Stimulated activated CD4-positive, alpha-beta T cell treated with anti-CD3 and anti-CD28 coated beads, Interleukin-4, amount 100 ng/mL, for 4 hours (primary cell): ENCODE data around the gene TBC1D22A.

Experiments used
- DNase-seq, 2 experiments: peaks; one replicate each; pipeline ENCODE4 v3.0.0-alpha.2; 2020

TBC1D22A gene

DNA sequence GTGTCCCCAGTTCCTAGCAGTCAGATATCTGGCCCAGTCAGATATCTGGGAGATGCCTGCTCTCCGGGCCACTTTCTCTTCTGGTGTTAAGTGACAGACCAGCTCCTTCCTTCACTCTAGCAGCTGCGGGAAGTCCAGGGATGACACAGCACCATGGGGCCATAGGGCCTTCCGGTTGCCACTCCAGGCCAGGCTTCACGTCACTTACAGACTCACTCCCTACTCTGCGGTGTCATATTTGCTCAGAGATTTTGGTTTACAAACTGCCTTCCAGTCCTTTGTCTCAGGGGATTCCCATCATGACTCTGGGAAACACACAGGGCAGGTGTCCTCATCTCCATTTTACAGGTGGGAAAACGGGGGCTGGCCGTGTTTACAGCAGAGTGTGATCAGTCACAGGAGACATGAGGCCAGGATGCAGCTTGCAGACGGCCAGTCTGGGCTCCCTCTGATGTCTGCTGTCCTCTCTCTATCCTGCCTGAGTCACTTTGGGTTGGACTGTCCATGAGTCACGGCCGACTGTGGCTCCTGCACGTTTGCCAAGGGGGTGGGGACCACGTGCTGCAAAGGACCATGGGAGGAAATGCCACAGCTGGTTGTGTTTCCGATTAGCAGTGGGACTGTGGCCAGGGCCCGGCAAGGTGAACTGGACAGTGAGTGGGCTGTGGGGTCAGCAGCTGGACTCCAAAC lies 8.2 kb upstream of the TBC1D22A start:
- no peak for DNase-seq

GRCh38 chr22:46754826-46755225 lies 7.6 kb upstream of the TBC1D22A start:
- DNase-seq, result no peak

- DNase-seq, result no peak
These were observed 6.9 kb upstream of the TBC1D22A start for GRCh38 chr22:46755525-46755924.

DNA sequence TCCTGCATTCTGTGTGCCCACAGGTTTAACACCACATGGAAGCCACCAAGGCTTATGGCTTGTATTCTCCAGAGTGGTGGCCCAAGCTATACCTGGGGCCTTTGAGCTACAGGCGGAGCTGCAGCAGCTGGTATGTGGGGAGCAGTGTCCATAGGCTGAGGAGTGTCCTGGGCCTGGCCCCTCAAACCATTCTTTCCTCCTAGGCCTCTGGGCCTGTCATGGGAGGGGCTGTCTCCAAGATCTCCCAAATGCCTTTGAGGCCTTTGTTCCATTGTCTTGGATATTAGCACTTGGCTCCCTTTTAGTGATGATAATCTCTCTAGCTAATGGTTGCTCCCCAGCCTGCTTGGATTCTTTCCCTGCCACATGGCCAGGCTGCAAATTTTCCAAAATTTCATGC lies 6.4 kb upstream of the TBC1D22A start:
- no peak for DNase-seq

DNA sequence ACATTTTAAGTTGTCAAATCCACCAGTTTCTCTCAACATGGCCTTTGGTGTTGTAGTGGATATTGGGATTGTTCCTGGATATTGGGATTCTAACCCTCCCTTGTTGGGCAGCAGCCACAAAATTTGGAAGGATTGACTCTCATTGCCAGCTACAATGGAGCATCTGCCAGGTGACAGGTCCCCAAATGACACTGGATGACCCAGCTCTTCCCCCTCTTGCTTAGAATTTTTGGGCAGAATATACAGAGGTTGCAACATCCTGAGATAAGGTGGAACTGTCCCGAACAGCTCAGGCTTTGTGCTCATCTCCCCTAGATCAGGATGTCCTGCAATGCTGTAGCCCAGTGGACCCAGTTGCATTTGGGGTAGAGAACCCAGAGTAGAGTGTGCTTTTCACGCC lies 5.3 kb upstream of the TBC1D22A start:
- no peak for DNase-seq

DNA sequence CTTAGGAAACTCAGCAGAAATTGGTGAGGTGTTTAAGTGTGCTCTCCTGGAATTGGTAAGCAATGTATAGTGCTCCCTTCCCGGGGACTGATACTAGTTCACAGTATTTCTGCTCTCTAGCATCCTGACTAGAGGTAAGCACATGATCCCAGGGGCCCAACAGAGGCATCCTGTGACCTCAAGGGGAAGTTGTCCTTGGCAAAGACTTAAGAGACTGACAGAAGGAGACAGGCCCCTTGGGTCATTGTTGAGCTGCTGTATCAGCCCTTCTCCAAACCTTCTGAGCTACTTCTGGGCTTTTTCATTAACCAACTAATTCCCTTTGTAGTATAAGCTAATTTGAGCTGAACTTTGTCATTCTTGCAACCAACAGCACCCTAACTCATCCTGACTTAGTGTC lies 4.3 kb upstream of the TBC1D22A start:
- DNase-seq, result no peak

DNA sequence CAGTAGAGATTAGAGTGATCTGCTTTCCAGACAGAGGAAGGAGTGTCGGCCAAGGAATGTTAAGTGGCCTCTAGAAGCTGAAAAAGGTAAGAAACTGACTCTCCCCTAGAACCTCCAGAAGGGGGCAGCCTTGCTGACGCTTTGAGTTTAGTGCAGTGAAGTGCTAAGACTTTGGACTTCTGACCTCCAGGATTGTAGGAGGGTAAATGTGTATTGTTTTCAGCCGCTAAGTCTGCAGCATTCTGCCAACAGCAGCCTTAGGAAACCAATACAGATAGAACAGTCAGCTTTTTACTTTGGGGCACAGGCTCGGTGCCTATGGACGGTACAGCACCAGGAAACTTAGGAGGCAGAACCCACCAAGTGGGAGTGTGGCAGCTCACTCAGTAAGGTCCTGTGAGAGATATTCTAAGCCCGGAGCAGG lies 3.6 kb upstream of the TBC1D22A start:
- peak in 1 of 2 experiments; percentile 33 for DNase-seq

- DNase-seq, result no peak
These were observed 1.4 kb upstream of the TBC1D22A start for GRCh38 chr22:46761017-46761416.

- no peak for DNase-seq
These were observed 762 bp upstream of the TBC1D22A start for GRCh38 chr22:46761539-46762237.

DNA sequence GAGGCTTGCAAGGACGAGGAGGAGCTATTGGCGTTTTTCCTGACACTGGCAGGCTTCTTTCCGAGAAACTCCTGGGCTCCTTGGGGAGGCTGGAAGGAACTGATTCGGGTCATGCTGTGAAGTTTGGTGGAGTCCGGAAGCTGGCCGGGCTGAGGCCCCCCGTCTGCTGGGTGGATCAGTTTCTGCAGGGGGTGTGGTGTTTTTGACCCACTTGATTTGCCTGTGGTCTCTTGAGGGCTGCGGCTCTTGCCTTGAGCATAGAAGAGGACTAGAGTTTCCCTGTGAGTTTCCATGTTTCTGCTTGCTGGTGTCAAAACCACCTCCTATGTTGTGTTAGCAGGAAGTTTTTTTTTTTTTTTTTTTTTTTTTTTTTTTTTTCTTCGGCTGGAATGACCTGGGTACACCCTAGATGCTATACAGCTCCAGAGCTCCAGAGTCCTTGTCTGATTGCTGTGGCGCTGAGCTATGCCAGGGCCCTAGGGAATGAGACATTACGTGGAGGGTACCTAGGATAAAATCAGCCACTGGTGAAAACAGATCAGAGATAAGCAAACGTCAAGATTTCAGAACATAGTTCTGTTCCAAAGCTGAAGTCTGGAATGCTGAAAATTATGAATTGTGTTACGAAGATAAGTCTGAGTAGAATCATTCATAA lies 728 bp downstream of the TBC1D22A start:
- DNase-seq, result no peak

DNA sequence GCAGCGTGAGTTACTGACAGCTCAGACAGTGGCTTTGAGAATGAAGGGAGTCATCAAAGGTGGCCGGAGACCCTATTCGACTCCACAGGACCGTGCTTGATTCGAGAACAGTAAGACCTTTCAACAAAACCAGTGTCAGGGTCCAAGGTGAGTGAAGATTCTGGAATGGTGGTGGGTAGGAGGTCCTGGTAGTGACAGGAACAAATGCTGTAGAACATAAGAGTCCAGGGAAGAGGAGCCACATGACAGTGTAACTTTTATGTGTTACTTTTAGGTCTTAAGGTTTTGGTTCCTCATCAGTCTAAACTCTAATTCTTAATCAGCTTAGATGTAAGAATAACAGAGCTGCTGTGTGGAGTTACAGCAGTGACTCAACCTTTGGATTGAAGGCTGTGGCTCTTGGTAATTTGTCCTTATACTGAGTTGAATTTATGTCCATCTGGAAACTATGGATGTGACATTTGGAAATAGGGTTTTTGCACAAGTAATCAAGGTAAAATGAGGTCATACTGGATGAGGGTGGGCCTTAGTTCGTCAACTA lies 1.8 kb downstream of the TBC1D22A start:
- DNase-seq, result no peak

DNA sequence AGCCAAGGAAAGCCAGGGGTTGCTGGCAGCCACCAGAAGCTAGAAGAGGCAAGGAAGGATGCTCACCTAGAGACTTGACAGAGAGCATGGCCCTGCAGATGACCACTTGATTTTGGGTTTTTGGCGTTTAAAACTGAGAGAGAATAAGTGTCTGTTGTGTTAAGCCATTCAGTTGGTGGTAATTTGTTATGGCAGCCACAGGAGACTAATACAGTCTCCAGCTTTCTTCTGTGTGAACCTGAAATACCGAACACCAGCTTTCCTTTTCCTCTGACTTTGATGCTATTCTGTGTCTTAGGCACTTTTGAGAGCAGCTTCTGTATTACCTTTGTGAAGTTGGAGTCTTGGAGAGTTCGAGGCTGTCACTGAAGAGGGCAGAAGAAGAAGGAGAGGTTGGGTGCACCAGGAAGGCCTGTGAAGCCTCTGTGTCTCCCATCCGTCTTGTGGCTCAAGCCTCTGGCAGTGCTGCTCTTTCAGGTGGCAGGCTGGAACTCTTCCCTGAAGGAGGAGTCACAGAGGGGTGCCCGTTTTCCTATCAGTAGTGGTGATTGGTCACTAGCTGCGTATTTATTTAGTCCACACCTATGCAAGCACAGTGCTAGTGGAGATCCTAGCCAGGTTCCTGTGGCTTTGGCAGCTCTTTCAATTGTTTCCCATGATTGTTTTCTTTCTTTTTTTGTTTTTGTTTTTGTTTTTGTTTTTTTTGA lies 2.5 kb downstream of the TBC1D22A start:
- no peak for DNase-seq

- DNase-seq, result no peak
These were observed 4.2 kb downstream of the TBC1D22A start for GRCh38 chr22:46766611-46767010.

DNA sequence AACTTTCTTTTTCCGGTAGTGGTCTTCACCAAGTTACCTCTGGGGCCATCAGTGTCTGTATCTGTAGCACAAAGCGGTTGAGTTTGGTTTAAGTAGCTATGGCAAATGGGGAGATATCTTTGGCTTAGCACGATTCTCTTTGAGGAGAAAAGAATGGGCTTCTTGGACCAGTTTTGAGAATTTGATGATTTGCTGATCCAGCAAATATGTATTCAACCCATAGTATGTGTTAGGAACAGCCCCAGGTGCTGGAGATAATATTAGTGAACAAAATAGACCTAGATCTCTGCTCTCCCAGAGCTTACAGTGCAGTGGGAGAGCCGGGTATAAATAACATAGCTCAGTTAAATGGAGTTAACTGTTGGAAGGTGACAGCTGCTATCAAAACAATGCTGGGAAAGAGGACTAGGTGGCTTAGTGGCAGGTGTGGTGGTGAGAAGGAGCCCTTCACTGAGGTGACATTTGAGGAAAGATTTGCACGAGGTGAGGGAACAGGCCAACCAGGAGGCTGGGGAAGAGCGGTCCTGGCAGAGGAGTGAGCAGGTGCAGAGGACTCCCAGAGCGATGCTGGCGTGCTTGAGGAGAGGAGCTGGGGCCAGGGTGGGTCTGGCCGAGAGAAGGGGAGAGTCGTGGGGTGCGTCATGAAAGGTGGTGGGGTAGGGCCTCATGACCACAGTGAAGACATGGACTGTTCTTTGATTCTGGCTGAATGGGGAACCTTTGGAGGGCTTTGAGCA lies 5.0 kb downstream of the TBC1D22A start:
- no peak for DNase-seq

GRCh38 chr22:46769191-46769675 lies 6.8 kb downstream of the TBC1D22A start:
- DNase-seq, result no peak

- DNase-seq, result no peak
These were observed 7.3 kb downstream of the TBC1D22A start for GRCh38 chr22:46769706-46770105.

DNA sequence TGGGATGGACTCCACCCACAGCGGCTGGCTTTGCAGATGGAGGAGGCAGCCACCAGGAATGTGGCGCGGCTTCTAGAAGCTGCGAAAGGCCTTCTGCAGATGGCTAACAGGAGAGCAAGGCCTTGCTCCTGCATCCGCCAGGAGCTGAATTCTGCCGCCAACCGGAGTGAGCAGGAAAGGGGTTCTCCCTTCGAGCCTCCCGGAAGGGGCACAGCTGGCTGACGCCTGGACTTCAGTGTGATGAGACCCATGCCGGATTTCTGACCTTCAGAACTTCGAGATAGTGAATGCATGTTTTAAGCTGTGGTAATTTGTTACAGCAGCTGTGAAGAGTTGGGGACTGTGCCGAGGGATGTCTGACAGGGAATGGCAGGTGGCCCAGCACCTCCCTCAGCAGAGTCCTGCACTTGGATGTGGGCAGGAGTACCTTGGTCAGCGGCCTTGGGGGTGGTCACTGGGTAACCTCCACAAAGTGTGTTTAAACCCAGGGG lies 7.7 kb downstream of the TBC1D22A start:
- DNase-seq, result no peak

DNA sequence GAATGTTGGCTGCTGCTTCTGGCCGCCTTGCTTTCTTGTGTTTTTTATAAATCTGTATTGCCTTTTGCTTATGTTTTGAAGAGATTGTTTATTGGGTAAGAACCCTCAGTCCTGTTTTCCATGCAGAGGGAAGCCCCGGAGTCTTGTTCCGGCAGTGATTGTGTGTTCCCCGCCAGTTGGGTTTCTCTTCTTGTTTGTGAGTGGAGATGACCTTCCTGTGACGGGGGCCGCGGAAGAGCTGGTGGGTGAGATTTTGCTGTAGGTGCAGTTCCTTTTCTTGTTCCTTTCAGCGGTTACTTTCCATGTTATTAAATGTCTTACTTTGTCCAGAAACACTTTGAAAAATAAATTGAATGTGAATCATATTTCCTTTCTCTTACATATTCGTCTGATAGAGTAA lies 8.3 kb downstream of the TBC1D22A start:
- no peak for DNase-seq

- no peak for DNase-seq
These were observed 10.6 kb downstream of the TBC1D22A start for GRCh38 chr22:46773076-46773475.

DNA sequence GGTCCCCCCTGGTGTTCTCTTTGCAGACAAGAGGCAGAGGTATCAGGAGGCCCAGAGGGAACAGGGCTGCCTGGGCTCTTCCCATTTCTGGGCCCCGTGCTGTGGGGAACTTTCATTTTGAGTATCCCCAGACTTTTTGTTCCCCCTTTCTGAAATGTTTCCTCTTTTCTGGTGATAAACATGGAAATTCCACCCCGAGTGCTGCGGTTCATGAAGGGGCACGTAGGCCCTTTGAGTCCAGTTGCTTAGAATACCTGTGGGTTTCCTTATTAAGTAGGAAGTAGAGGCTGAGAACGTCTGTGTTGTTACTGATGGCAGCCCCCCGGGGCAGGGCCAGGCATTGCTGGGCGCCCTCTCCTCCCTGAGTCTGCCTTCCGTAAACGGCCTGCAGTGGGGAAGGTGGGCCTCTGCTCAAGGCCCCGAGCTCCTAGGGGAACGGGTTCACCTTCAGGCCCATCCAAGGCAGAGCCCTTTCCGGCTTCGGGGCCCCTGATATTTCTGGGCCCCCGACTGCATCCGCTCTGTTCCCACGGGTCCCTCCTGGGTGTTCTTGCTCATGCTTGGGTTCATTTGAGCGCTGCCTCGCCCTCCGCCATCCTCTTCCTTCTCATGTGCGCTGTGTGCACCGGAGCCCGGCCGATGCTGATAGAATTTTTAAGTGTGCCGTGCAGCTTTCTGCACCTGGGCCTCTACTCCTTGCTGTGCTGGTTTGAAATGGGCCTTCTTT lies 12.0 kb downstream of the TBC1D22A start:
- DNase-seq, result no peak
